ENCODE measurements around the gene TSPAN31. TPM values are rescaled to one million over a fixed set of nuclear protein-coding genes. Genes with fewer than 3 reads are reported as not detected.

Gene TSPAN31
- total RNA-seq, 1 donor, result 7.9 TPM

- no peaks in the 10 kb centered on the region for H3K9me3 ChIP-seq (ENCODE audit: low read depth, low read length)
- H3K4me3 ChIP-seq (ENCODE audit: low read length), result no peak overlapping the region
- peaks cover 28% of the 10 kb centered on the region for H3K4me1 ChIP-seq (ENCODE audit: insufficient read depth, low read length)
- peaks cover 37% of the 10 kb centered on the region for H3K27me3 ChIP-seq (ENCODE audit: insufficient read depth, low read length)
Measured at GRCh38 chr12:57762463-57762862, 17.6 kb downstream of the TSPAN31 start.

- no peak overlapping the region for H3K4me3 ChIP-seq (ENCODE audit: low read length)
- peaks cover 28% of the 10 kb centered on the region for H3K4me1 ChIP-seq (ENCODE audit: insufficient read depth, low read length)
- H3K9me3 ChIP-seq (ENCODE audit: low read depth, low read length), result no peaks in the 10 kb centered on the region
- H3K27me3 ChIP-seq (ENCODE audit: insufficient read depth, low read length), result peaks cover 39% of the 10 kb centered on the region
Measured at GRCh38 chr12:57763881-57764661, 19.2 kb downstream of the TSPAN31 start.

GRCh38 chr12:57764662-57765002, 19.8 kb downstream of the TSPAN31 start:
- Histone ChIP-seq H3K4me3 (ENCODE audit: low read length) (no peak overlapping the region), H3K4me1 (ENCODE audit: insufficient read depth, low read length) (peaks cover 28% of the 10 kb centered on the region), H3K9me3 (ENCODE audit: low read depth, low read length) (no peaks in the 10 kb centered on the region), H3K27me3 (ENCODE audit: insufficient read depth, low read length) (peaks cover 39% of the 10 kb centered on the region)

- H3K4me1 ChIP-seq (ENCODE audit: insufficient read depth, low read length), result peaks cover 28% of the 10 kb centered on the region
- peaks cover 39% of the 10 kb centered on the region for H3K27me3 ChIP-seq (ENCODE audit: insufficient read depth, low read length)
- H3K4me3 ChIP-seq (ENCODE audit: low read length), result peak overlapping the region; percentile 30
- no peaks in the 10 kb centered on the region for H3K9me3 ChIP-seq (ENCODE audit: low read depth, low read length)
Measured at GRCh38 chr12:57765003-57765697, 20.3 kb downstream of the TSPAN31 start.

GRCh38 chr12:57765698-57766463, 21.0 kb downstream of the TSPAN31 start:
- no peaks in the 10 kb centered on the region for H3K9me3 ChIP-seq (ENCODE audit: low read depth, low read length)
- H3K4me3 ChIP-seq (ENCODE audit: low read length), result peak overlapping the region; percentile 30
- peaks cover 39% of the 10 kb centered on the region for H3K27me3 ChIP-seq (ENCODE audit: insufficient read depth, low read length)
- peaks cover 32% of the 10 kb centered on the region for H3K4me1 ChIP-seq (ENCODE audit: insufficient read depth, low read length)

GRCh38 chr12:57766464-57767304, 21.8 kb downstream of the TSPAN31 start, which contains the start of gene CYP27B1:
Gene CYP27B1, minus strand, starts transcription at chr12:57767078. Its CDS starts 37 bp downstream, at chr12:57767041.
- Histone ChIP-seq H3K4me3 (ENCODE audit: low read length) (no peak within 1 kb of the TSS), H3K4me1 (ENCODE audit: insufficient read depth, low read length) (peaks cover 40% of the 10 kb centered on the region), H3K27me3 (ENCODE audit: insufficient read depth, low read length) (peaks cover 39% of the 10 kb centered on the region), H3K9me3 (ENCODE audit: low read depth, low read length) (no peaks in the 10 kb centered on the region)

GRCh38 chr12:57767305-57767698, 22.5 kb downstream of the TSPAN31 start:
- Histone ChIP-seq H3K27me3 (ENCODE audit: insufficient read depth, low read length) (peaks cover 39% of the 10 kb centered on the region), H3K4me3 (ENCODE audit: low read length) (no peak overlapping the region), H3K9me3 (ENCODE audit: low read depth, low read length) (no peaks in the 10 kb centered on the region), H3K4me1 (ENCODE audit: insufficient read depth, low read length) (peaks cover 42% of the 10 kb centered on the region)

GRCh38 chr12:57767876-57768275, 23.0 kb downstream of the TSPAN31 start:
- H3K9me3 ChIP-seq (ENCODE audit: low read depth, low read length), result no peaks in the 10 kb centered on the region
- H3K4me1 ChIP-seq (ENCODE audit: insufficient read depth, low read length), result peaks cover 47% of the 10 kb centered on the region
- no peak overlapping the region for H3K4me3 ChIP-seq (ENCODE audit: low read length)
- H3K27me3 ChIP-seq (ENCODE audit: insufficient read depth, low read length), result peaks cover 39% of the 10 kb centered on the region

GRCh38 chr12:57769594-57769993, 24.8 kb downstream of the TSPAN31 start:
- H3K9me3 ChIP-seq (ENCODE audit: low read depth, low read length), result no peaks in the 10 kb centered on the region
- peaks cover 31% of the 10 kb centered on the region for H3K27me3 ChIP-seq (ENCODE audit: insufficient read depth, low read length)
- peaks cover 48% of the 10 kb centered on the region for H3K4me1 ChIP-seq (ENCODE audit: insufficient read depth, low read length)
- no peak overlapping the region for H3K4me3 ChIP-seq (ENCODE audit: low read length)

- no peak overlapping the region for H3K4me3 ChIP-seq (ENCODE audit: low read length)
Measured at GRCh38 chr12:57770734-57771133, 25.9 kb downstream of the TSPAN31 start.

GRCh38 chr12:57771236-57771872, 26.5 kb downstream of the TSPAN31 start:
- Histone ChIP-seq H3K4me1 (ENCODE audit: insufficient read depth, low read length) (peaks cover 36% of the 10 kb centered on the region), H3K4me3 (ENCODE audit: low read length) (peak overlapping the region; percentile 74), H3K27me3 (ENCODE audit: insufficient read depth, low read length) (peaks cover 14% of the 10 kb centered on the region), H3K9me3 (ENCODE audit: low read depth, low read length) (no peaks in the 10 kb centered on the region)

More at GRCh38 chr12:57770734-57771133, 25.9 kb downstream of the TSPAN31 start:
- no peaks in the 10 kb centered on the region for H3K9me3 ChIP-seq (ENCODE audit: low read depth, low read length)
- peaks cover 40% of the 10 kb centered on the region for H3K4me1 ChIP-seq (ENCODE audit: insufficient read depth, low read length)
- peaks cover 20% of the 10 kb centered on the region for H3K27me3 ChIP-seq (ENCODE audit: insufficient read depth, low read length)

- no peaks in the 10 kb centered on the region for H3K9me3 ChIP-seq (ENCODE audit: low read depth, low read length)
- H3K4me3 ChIP-seq (ENCODE audit: low read length), result peak within 1 kb of the TSS; percentile 74
- H3K27me3 ChIP-seq (ENCODE audit: insufficient read depth, low read length), result peaks cover 8% of the 10 kb centered on the region
- peaks cover 30% of the 10 kb centered on the region for H3K4me1 ChIP-seq (ENCODE audit: insufficient read depth, low read length)
Measured at GRCh38 chr12:57771873-57772428, 27.1 kb downstream of the TSPAN31 start, which contains the start of gene METTL1. Gene METTL1, minus strand, starts transcription at chr12:57772105. Its CDS starts 22 bp downstream, at chr12:57772083.

GRCh38 chr12:57772429-57773322, 27.8 kb downstream of the TSPAN31 start, which contains the start of gene EEF1AKMT3:
Gene EEF1AKMT3, plus strand, starts transcription at chr12:57772614. Its CDS starts 111 bp downstream, at chr12:57772725.
- Histone ChIP-seq H3K4me1 (ENCODE audit: insufficient read depth, low read length) (peaks cover 29% of the 10 kb centered on the region), H3K9me3 (ENCODE audit: low read depth, low read length) (no peaks in the 10 kb centered on the region), H3K27me3 (ENCODE audit: insufficient read depth, low read length) (peaks cover under 1% of the 10 kb centered on the region), H3K4me3 (ENCODE audit: low read length) (peak within 1 kb of the TSS; percentile 74)

Measured in mononuclear cell (primary cell).